ENCODE data around the gene SV2B.

The SV2B gene

DNA sequence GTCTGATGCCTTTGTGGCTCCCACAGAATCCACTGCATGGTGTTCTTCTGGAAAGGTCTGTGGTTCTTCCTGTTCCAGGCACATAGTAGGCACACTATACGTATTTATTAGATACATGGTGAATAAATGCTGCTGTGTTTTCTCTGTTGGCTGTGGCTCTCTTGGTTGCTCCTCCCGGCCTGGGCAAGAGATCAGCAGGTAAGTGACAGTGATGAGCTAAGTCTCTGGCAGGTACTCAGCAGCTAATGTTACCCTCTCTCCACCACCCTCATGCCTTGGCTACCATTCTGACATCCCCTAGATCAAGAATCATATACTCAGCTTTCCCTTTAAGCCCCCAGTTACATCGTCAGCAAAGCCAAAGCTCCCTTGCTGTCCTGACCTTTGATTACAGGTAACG lies 8.4 kb downstream of the SV2B start:
- no peaks in the 10 kb centered on the region for H3K36me3 ChIP-seq (ENCODE audit: control insufficient read depth, low read depth, low read length)
- no peaks in the 10 kb centered on the region for H3K9me3 ChIP-seq (ENCODE audit: control insufficient read depth, low read depth, low read length)
- H3K4me3 ChIP-seq (ENCODE audit: low read length), result no peak overlapping the region
- H3K4me1 ChIP-seq (ENCODE audit: control insufficient read depth, low read depth, low read length), result peaks cover 4% of the 10 kb centered on the region
- H3K27ac ChIP-seq (ENCODE audit: low read length), result no peak overlapping the region
- peaks cover 7% of the 10 kb centered on the region for H3K27me3 ChIP-seq (ENCODE audit: control insufficient read depth, insufficient read depth, low read length)
- no peak overlapping the region for H3K9ac ChIP-seq (ENCODE audit: low read length)

DNA sequence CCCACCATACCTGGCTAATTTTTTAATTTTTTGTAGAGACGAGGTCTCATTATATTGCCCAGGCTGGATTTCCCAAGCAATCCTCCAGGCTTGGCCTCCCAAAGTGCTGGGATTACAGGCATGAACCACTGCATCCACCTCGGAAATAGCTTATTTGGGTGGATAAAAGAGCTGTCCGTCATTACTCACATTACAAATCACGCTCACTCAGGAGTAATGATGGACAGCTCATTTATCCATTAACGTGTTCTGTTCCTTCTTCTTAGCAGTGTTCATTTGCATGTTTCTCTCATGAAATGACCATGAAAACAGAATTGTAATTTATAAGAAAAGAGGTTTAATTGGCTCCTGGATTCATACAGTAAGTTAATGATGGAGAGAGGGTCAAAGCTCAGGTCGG lies 9.8 kb downstream of the SV2B start:
- no peak overlapping the region for H3K4me3 ChIP-seq (ENCODE audit: low read length)
- no peaks in the 10 kb centered on the region for H3K9me3 ChIP-seq (ENCODE audit: control insufficient read depth, low read depth, low read length)
- no peaks in the 10 kb centered on the region for H3K27me3 ChIP-seq (ENCODE audit: control insufficient read depth, insufficient read depth, low read length)
- no peaks in the 10 kb centered on the region for H3K36me3 ChIP-seq (ENCODE audit: control insufficient read depth, low read depth, low read length)
- H3K9ac ChIP-seq (ENCODE audit: low read length), result no peak overlapping the region
- H3K4me1 ChIP-seq (ENCODE audit: control insufficient read depth, low read depth, low read length), result peaks cover 4% of the 10 kb centered on the region
- H3K27ac ChIP-seq (ENCODE audit: low read length), result no peak overlapping the region

DNA sequence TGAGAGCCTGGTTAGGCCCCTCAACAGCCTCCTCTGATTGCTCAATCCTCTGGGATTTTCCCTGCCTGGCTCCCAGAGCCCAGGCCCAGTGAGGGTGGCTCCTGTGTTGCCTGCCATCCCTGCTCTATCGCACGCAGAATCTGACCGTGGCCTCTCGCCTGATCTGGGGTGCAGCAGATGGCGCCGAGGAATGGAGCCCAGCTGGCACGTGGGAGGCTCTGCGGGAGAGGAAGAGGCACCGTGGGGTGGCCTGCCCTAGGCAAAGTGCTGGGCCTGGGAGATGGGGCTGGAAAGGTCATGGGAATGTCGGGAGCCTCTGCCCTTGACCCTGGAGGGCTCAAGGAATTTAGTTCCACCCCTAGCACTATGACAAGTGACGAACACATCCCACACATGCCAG lies 10.3 kb downstream of the SV2B start:
- Histone ChIP-seq H3K9ac (ENCODE audit: low read length) (no peak overlapping the region), H3K27ac (ENCODE audit: low read length) (no peak overlapping the region), H3K4me1 (ENCODE audit: control insufficient read depth, low read depth, low read length) (peaks cover 4% of the 10 kb centered on the region), H3K4me3 (ENCODE audit: low read length) (no peak overlapping the region), H3K36me3 (ENCODE audit: control insufficient read depth, low read depth, low read length) (no peaks in the 10 kb centered on the region), H3K27me3 (ENCODE audit: control insufficient read depth, insufficient read depth, low read length) (no peaks in the 10 kb centered on the region), H3K9me3 (ENCODE audit: control insufficient read depth, low read depth, low read length) (no peaks in the 10 kb centered on the region)

DNA sequence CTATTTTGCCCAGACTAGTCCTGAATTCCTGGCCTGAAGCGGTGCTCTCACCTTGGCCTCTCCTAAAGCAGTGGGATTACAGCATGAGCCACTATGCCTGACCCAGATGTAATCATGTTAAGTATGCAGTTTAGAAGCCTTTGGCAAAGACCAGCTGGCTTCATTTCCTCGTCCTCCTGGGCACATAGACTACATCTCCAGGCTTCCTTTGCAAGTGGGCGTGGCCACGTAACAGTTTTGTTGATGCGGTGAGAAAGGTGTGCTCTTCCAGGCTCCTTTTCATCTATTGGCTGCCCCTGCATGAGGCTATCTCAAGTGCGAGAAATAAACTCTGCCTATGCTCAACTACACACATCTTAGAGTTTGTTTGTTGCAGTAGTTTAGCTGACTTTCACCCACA lies 13.0 kb downstream of the SV2B start:
- peaks cover 4% of the 10 kb centered on the region for H3K4me1 ChIP-seq (ENCODE audit: control insufficient read depth, low read depth, low read length)
- no peak overlapping the region for H3K4me3 ChIP-seq (ENCODE audit: low read length)
- no peaks in the 10 kb centered on the region for H3K9me3 ChIP-seq (ENCODE audit: control insufficient read depth, low read depth, low read length)
- no peaks in the 10 kb centered on the region for H3K36me3 ChIP-seq (ENCODE audit: control insufficient read depth, low read depth, low read length)
- no peaks in the 10 kb centered on the region for H3K27me3 ChIP-seq (ENCODE audit: control insufficient read depth, insufficient read depth, low read length)
- H3K27ac ChIP-seq (ENCODE audit: low read length), result no peak overlapping the region
- no peak overlapping the region for H3K9ac ChIP-seq (ENCODE audit: low read length)

DNA sequence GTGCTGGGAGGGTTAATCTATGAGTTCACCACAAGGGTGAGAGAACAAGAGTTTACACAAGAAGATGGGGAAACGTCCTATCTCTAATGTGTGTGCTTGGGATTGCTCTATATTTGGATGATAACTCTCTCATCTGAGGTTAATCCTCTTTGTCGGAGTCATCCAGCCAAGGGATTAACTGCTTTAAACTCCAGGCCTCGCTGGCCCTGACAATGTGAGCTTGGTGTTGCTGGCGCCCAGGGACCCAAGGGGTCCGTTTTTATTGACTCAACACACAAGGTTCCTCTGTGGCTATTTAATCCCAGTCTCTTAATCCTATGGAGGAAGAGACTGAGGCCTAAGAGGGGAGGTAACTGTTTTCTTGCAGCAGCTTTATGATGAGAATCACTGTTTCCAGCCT lies 14.2 kb downstream of the SV2B start:
- no peak overlapping the region for H3K4me3 ChIP-seq (ENCODE audit: low read length)

DNA sequence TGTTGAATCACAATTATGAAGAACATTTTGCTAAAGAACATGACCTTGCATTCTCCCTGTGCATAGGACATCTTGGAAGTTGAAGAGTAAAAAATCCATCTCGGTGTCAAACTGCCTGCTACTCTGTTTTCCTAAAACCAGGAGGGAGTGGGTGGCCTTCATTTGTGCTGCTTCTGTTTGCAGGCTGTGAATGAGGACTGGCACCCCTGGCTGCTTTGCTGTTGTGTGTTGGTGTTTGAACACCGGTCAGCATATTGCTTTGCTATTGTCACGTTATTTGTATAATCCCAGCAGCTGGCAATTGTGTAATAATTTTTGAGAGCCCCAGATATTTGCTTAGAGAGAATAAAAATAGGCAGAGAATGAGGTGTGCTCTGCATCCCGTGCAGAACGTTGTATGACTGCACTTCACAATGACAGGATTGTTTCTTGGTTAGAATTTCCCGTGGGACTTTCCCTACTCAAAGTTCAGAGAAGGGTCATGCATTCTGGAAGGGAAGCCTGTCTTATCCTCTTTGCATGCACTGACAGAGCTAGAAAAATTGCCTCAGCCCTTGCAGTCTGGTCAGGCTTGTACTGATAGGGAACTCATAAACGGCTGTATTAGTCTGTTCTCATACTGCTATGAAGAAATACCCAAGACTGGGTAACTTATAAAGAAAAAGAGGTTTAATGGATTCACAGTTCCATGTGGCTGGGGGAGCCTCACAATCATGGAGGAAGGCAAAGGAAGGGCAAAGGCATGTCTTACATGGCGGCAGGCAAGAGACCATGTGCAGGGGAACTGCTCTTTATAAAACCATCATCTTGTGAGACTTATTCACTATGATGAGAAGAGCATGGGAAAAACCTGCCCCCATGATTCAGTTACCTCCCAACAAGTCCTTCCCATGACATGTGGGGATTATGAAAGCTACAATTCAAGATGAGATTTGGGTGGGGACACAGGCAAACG lies 16.3 kb downstream of the SV2B start:
- peaks cover 4% of the 10 kb centered on the region for H3K4me1 ChIP-seq (ENCODE audit: control insufficient read depth, low read depth, low read length)
- H3K9ac ChIP-seq (ENCODE audit: low read length), result no peak overlapping the region
- H3K27me3 ChIP-seq (ENCODE audit: control insufficient read depth, insufficient read depth, low read length), result no peaks in the 10 kb centered on the region
- no peaks in the 10 kb centered on the region for H3K9me3 ChIP-seq (ENCODE audit: control insufficient read depth, low read depth, low read length)
- H3K27ac ChIP-seq (ENCODE audit: low read length), result no peak overlapping the region
- no peaks in the 10 kb centered on the region for H3K36me3 ChIP-seq (ENCODE audit: control insufficient read depth, low read depth, low read length)
- no peak overlapping the region for H3K4me3 ChIP-seq (ENCODE audit: low read length)

More for the DNA sequence above, 14.2 kb downstream of the SV2B start:
- H3K27ac ChIP-seq (ENCODE audit: low read length), result no peak overlapping the region
- no peaks in the 10 kb centered on the region for H3K27me3 ChIP-seq (ENCODE audit: control insufficient read depth, insufficient read depth, low read length)
- no peaks in the 10 kb centered on the region for H3K9me3 ChIP-seq (ENCODE audit: control insufficient read depth, low read depth, low read length)
- no peak overlapping the region for H3K9ac ChIP-seq (ENCODE audit: low read length)
- H3K36me3 ChIP-seq (ENCODE audit: control insufficient read depth, low read depth, low read length), result no peaks in the 10 kb centered on the region
- peaks cover 4% of the 10 kb centered on the region for H3K4me1 ChIP-seq (ENCODE audit: control insufficient read depth, low read depth, low read length)

DNA sequence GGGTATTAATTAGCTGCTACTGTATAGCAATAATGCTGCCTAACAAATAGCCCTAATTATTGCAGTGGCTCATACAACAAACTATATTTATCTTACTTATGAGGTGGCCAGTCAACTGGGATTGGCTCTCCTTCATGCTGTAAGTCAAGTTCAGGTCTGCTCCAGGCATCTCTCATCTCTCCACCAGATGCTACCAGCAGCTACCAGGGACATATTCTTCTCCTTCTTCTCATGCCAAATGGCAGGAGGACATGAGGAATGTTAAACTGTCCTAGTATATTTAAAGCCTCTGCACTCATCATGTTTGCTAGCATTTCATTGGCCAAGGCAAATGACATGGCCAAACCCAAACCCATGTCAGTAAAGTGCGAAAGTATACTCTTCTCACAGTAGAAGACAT lies 17.3 kb downstream of the SV2B start:
- Histone ChIP-seq H3K4me3 (ENCODE audit: low read length) (no peak overlapping the region), H3K4me1 (ENCODE audit: control insufficient read depth, low read depth, low read length) (peaks cover 4% of the 10 kb centered on the region), H3K27ac (ENCODE audit: low read length) (no peak overlapping the region), H3K27me3 (ENCODE audit: control insufficient read depth, insufficient read depth, low read length) (no peaks in the 10 kb centered on the region), H3K9ac (ENCODE audit: low read length) (no peak overlapping the region), H3K9me3 (ENCODE audit: control insufficient read depth, low read depth, low read length) (no peaks in the 10 kb centered on the region), H3K36me3 (ENCODE audit: control insufficient read depth, low read depth, low read length) (no peaks in the 10 kb centered on the region)

DNA sequence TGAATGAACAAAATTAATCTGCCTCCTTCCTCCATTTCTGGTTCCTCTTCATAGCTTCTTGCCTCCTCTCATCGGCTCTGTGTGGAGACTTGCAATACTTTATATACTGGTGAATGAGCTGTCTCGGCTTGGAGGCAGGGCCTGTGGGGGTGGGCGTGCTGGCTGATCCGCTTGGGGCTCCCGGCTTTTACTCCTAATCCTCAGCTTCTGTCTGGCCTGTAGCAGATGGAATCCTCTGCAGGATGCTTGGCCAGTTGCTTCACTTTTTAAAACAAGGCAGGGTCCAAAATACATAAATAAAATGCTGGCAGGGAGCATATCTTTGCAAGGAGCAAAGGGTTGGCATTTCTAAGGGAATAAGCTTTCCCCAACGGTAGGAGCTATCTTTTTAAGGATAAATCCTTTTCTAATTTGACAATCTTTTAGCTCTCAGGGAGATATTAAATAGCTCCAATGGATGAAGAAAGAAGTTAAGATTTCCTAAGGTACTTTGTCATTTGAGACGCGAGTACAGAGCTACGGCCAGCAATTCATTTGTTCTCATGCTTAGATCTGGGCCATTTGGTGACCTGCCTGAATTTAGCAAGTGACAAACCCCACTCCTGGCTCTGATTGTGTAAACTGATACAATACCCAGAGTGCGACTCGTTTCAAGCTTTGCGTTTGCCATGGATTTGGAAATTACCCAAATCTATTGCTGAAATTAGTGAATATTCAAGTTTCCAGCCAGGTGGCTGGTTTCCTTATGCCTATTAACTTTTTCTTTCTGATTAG lies 18.9 kb downstream of the SV2B start:
- Histone ChIP-seq H3K4me3 (ENCODE audit: low read length) (no peak overlapping the region), H3K36me3 (ENCODE audit: control insufficient read depth, low read depth, low read length) (no peaks in the 10 kb centered on the region), H3K27ac (ENCODE audit: low read length) (no peak overlapping the region)

DNA sequence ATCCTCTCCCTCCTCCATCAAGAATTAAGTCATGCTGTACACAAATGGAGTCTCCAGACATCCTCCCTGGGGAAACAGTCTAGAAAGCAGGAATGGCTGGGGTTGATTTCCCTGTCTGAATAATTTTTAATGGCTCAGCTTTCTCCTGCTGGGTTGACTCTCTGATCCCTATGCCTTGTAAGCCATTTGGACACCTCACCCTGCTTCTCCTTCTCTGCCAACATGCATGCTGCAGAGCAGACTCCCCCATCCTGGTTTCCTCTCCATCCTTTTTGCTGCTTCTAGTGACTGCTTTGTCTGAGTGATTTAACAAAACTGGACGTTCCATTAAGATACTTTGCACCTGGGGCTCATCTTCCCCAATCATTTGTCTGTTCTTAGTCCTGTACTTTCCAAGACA lies 22.2 kb downstream of the SV2B start:
- no peak overlapping the region for H3K4me3 ChIP-seq (ENCODE audit: low read length)
- no peaks in the 10 kb centered on the region for H3K9me3 ChIP-seq (ENCODE audit: control insufficient read depth, low read depth, low read length)

More for the DNA sequence above, 18.9 kb downstream of the SV2B start:
- no peaks in the 10 kb centered on the region for H3K9me3 ChIP-seq (ENCODE audit: control insufficient read depth, low read depth, low read length)
- no peaks in the 10 kb centered on the region for H3K27me3 ChIP-seq (ENCODE audit: control insufficient read depth, insufficient read depth, low read length)
- no peak overlapping the region for H3K9ac ChIP-seq (ENCODE audit: low read length)
- no peaks in the 10 kb centered on the region for H3K4me1 ChIP-seq (ENCODE audit: control insufficient read depth, low read depth, low read length)

DNA sequence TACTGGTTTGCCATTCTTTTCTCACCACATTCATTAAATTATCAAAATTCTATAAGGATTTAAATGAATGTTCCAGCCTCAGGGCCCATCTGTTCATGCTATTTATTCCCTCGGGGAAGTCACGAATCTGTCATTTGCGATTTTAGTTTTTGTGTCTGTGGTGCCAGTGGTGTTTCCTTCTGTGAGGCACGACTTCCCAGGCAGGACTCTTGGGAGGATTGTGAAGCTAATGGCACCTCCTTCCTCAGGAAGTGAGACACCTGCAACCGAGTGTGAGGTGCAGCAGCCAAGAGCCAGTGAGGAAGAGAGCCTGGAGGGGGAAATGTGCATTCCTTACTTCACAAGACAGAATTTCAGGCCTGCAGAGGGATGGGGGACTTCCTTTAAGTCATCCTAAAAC lies 24.1 kb downstream of the SV2B start:
- H3K4me1 ChIP-seq (ENCODE audit: control insufficient read depth, low read depth, low read length), result peaks cover 9% of the 10 kb centered on the region
- H3K9me3 ChIP-seq (ENCODE audit: control insufficient read depth, low read depth, low read length), result no peaks in the 10 kb centered on the region
- H3K4me3 ChIP-seq (ENCODE audit: low read length), result no peak overlapping the region
- H3K27me3 ChIP-seq (ENCODE audit: control insufficient read depth, insufficient read depth, low read length), result no peaks in the 10 kb centered on the region
- no peak overlapping the region for H3K27ac ChIP-seq (ENCODE audit: low read length)
- no peaks in the 10 kb centered on the region for H3K36me3 ChIP-seq (ENCODE audit: control insufficient read depth, low read depth, low read length)
- no peak overlapping the region for H3K9ac ChIP-seq (ENCODE audit: low read length)

More for the DNA sequence above, 22.2 kb downstream of the SV2B start:
- Histone ChIP-seq H3K9ac (ENCODE audit: low read length) (no peak overlapping the region), H3K27me3 (ENCODE audit: control insufficient read depth, insufficient read depth, low read length) (no peaks in the 10 kb centered on the region), H3K36me3 (ENCODE audit: control insufficient read depth, low read depth, low read length) (no peaks in the 10 kb centered on the region), H3K27ac (ENCODE audit: low read length) (no peak overlapping the region), H3K4me1 (ENCODE audit: control insufficient read depth, low read depth, low read length) (no peaks in the 10 kb centered on the region)

DNA sequence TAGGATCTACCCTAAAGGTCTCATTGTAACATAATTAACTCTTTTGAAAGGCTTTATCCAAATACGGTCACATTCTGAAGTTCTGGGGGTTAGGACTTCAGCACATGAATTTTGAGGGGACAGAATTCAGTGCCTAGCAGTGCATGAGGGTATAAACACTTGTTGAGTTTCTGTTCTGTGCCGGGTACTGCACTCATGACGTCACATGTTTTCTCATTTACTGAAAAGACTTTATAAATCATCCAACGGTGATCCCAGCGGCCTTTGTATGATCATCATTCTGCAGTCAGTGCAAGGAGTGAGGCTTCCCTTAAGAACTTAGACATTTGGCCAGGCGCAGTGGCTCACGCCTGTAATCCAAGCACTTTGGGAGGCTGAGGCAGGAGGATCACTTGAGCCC lies 25.1 kb downstream of the SV2B start:
- H3K36me3 ChIP-seq (ENCODE audit: control insufficient read depth, low read depth, low read length), result no peaks in the 10 kb centered on the region
- no peak overlapping the region for H3K27ac ChIP-seq (ENCODE audit: low read length)
- no peaks in the 10 kb centered on the region for H3K27me3 ChIP-seq (ENCODE audit: control insufficient read depth, insufficient read depth, low read length)
- H3K4me3 ChIP-seq (ENCODE audit: low read length), result no peak overlapping the region
- no peaks in the 10 kb centered on the region for H3K9me3 ChIP-seq (ENCODE audit: control insufficient read depth, low read depth, low read length)
- no peak overlapping the region for H3K9ac ChIP-seq (ENCODE audit: low read length)
- peaks cover 9% of the 10 kb centered on the region for H3K4me1 ChIP-seq (ENCODE audit: control insufficient read depth, low read depth, low read length)

Measured in iPS-18a (cell line).